Measurements from ENCODE around the gene ITGA11.

The ITGA11 gene, protein sequence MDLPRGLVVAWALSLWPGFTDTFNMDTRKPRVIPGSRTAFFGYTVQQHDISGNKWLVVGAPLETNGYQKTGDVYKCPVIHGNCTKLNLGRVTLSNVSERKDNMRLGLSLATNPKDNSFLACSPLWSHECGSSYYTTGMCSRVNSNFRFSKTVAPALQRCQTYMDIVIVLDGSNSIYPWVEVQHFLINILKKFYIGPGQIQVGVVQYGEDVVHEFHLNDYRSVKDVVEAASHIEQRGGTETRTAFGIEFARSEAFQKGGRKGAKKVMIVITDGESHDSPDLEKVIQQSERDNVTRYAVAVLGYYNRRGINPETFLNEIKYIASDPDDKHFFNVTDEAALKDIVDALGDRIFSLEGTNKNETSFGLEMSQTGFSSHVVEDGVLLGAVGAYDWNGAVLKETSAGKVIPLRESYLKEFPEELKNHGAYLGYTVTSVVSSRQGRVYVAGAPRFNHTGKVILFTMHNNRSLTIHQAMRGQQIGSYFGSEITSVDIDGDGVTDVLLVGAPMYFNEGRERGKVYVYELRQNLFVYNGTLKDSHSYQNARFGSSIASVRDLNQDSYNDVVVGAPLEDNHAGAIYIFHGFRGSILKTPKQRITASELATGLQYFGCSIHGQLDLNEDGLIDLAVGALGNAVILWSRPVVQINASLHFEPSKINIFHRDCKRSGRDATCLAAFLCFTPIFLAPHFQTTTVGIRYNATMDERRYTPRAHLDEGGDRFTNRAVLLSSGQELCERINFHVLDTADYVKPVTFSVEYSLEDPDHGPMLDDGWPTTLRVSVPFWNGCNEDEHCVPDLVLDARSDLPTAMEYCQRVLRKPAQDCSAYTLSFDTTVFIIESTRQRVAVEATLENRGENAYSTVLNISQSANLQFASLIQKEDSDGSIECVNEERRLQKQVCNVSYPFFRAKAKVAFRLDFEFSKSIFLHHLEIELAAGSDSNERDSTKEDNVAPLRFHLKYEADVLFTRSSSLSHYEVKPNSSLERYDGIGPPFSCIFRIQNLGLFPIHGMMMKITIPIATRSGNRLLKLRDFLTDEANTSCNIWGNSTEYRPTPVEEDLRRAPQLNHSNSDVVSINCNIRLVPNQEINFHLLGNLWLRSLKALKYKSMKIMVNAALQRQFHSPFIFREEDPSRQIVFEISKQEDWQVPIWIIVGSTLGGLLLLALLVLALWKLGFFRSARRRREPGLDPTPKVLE

DNA sequence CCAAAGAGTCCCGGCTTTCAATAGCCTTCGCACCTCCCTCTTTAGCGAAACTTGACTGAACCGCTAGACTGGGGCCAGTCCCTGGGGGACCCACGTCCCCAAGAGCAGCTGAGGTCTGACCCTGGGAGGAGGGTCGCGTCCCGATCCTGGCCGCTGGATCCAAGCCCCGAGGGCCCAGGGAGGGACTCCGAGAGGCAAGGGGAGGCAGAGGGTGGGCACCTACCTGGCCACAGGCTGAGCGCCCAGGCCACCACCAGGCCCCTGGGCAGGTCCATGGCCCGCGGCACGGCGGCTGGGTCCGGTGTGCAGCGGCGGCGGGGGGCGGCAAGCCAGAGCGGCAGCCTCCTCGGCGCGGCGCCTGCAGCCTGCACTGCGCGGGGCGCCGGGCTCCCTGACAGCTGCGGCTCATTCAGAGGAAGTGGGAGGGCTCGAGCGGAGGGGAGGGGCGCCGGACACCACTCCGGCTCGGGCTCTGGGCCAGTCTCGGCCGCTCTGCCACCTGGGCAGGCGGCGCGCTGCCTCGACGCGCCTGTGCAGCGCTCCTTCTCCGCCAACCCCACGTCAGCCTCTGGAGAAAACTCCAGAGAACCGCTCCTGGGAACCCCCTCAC is at the start of gene ITGA11:
Gene ITGA11 (minus strand): TSS at position 372 of the 610 bp plus-strand sequence. CDS start 97 bp downstream, at position 275.
- DNase-seq (ENCODE audit: low read depth in 2 of 2), result no peak

DNA sequence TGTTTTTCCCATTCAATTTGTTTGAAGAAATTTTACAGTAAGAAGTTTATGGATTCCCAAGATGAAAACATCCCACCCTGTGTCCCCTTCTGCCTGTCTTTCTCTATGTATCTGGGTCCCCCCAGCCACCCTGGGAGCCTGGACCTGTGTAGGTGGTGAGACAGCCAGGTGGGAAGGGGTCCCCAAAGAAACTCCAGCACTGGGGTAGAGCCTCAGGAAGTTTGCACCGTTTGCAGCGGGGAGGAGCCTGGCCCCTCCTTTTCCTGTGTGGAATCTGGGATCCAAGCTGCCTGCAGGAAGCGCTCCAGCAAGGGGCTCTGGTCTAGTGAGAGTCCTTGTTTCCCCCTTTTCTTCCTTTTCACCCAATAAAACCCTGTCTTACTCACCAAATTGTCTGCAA is 49.4 kb upstream of the ITGA11 start:
- DNase-seq (ENCODE audit: low read depth in 2 of 2), result no peak

DNA sequence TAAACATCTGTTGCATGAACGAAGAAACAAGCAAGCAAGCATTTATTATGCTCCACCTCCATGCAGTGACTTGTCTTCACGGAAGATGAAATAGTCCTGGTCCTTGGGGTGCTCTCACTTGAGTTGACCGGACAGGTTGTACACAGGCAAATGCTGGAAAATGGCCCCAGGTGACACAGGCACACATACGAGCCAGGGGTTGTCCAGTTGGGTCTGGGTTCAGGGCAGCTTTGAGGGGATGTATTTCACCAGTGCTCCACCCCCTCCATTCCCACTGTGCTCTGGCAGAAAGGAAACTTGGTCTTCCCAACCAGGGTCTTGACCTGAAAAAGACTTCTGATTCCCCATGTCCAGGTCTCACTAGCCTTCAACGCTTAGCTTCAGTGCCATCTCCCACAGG is 48.3 kb upstream of the ITGA11 start:
- no peak for DNase-seq (ENCODE audit: low read depth in 2 of 2)

DNA sequence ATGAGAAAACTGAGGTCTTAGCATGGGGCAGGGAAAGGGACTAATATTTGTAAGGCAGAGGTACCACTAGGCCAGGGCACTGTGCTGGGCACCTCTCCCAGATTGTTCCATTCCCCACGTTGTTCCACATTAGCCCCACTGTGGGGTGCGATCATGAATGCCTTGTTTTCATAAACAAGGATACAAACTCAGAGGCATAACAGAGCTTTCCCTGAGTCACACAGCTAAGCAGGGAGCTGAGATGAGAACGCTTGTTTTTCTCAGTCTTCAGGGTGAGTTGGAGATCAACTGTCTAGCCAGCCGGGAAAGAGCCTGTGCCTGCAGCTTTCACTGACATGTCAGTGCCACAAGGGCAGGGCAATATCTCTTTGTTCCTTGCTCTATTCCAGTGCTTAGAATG is 47.9 kb upstream of the ITGA11 start:
- DNase-seq (ENCODE audit: low read depth in 2 of 2), result no peak

DNA sequence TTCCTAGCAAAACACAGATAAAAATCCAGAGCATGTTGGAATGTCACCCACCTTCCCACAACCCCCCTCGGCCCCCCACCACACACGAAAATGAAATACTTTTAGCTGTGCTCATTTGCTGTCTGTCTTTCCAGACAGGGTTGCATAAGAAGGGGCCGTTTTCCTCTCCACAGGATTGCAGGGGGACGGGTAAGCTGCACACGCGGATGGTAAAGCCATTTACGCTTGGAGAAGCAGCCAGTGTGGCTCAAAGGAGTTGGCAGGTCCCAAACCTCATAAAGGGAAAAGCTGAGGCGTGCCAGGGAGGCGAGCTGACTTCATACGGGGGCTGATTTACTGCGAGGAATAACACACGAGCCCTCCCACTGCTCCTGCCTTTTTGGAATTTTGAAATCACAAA is 47.4 kb upstream of the ITGA11 start:
- no peak for DNase-seq (ENCODE audit: low read depth in 2 of 2)

DNA sequence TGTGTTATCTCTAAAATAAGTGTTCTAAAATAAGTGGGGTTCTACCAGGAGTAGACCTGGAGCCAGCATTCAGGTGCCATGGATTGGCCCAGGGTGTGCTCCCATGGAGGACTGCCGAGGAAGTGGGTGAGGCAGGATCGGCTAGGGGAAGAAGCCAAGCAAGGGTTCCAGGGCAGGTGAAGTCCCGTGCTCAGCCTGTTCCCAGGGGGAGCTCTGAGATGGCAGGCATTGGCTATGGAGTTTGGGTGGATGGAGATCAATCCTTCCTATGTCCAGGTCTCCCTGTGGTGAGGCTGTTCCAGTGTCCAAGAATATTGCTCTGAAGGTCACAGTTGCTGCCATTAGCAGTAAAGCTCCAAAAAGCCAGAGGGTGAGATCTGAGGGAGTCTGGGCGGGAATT is 46.9 kb upstream of the ITGA11 start:
- DNase-seq (ENCODE audit: low read depth in 2 of 2), result no peak

DNA sequence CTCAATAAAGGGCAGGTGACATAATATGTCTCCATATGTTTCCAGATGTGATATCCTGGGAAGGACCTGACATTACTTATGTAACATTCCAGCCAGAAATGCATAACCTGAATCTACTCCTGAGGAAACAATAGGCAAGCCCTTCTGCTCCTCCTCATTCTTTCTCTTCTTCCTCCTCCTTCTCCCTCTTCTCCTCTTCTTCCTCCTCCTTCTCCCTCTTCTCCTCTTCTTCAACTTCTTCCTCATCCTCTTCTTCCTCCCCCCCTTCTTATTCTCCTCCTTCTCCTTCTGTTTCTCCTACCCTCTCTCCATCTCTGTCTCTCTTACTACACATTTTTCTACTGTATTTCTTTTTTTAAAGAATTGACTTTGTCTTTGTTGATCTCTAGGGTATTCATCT is 43.5 kb upstream of the ITGA11 start:
- no peak for DNase-seq (ENCODE audit: low read depth in 2 of 2)

DNA sequence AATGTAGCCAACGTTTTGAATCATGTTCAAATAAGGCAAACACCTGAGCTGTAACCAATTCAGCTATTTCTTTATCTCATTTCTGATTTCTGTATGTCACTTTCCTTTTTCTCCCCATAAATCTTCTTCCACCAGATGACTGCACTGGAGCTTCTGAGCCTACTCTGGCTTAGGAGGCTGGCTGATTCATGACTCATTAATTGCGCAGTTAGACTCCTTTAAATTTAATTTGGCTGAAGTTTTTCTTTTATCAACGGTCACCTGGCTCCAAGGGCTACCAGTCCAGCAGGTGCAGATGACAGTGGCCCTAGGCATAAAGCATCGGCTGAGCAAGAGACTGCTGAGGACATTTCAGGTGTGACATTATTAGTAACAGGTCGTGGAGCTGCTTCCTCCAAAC is 39.6 kb upstream of the ITGA11 start:
- no peak for DNase-seq (ENCODE audit: low read depth in 2 of 2)

DNA sequence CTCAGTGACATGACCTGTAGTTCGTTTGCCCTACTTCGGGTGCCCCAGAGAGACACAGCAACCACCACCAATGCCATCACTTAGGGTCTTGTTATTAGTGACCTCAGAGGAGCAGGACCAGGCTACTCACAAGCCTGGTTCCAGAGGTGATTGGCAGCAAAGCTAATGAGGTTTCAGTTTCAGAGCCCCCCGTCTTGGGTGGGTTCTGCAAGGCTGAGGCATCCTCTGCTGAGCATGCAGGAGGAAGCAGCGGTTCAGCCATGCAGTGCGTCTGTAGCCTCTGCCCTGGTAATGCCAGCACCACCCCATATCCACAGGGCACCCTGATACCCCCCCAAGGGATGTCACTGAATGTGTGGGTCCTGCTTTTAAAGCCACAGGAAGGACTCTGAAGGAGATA is 39.0 kb upstream of the ITGA11 start:
- DNase-seq (ENCODE audit: low read depth in 2 of 2), result no peak

DNA sequence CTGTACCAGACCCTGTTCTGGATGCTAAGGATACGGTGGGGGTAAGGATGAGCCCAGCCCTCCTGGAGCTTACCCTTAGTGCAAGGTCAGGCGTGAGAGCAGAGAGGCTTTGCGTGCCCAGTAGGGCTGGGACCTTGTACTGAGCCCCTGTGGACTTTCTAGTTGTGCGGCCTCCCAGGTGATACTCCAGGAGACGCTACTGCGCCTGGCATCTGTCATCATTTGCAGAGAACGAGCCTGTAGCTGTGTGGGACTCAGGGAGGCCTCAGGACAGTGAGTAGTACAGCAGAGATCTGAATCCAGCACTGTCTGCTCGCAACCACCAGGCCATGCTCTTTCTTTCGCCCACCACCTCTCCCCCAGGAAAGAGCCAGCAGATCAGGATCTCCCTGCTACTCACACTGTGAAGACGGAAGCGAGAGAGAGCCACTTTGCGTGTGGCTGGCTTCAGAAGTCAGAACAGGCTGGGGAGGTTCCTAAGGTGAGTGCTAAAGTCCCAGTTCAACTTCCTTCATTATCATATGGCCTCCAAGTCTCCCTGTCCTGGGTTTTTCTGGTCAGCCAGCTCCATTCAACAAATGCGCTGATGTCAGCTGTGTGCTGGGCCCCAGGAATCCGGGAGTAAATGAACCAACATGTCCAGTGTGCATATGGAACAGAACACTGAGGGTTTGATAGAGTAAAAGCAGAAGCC is 38.2 kb upstream of the ITGA11 start:
- no peak for DNase-seq (ENCODE audit: low read depth in 2 of 2)

DNA sequence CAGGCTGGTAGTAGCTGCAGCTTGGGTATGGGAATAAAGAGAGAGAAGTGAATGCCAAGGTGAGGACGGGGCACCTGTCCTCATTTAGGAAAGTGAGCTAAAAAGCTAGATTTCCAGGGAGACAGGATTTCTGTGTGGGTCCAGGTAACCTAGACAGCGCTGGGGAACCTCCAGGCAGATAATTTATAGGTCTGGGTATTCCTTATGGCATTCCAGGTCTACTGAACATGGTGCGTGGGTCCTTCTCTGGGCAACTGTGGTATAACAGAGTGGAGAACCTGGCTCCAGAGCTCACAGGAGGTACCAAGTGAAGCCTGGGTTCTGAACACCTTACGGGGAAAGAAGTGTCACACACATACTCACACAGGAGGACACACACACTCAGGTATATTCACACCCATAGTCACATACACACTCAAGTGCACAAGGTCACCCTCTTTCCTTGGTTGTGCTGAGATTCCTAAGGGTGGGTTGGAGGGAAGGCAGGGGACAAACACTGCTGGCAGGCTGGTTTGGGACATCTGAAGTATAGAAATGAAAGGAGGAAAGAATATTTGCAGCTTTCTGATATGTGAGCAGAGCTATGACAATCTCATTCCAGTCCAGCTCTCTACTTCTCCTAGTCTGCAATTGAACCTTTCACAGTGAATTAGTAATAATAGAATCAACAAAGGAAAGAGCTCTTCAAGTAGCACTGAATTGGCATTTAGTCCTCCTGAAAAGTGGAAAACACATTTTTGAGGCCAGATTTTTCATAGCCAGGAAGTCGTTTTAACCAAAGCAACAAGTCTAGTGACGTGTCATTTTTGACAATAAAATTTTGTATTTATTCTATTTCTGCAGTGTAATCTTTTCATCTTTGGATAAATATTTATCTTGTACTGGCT is 37.4 kb upstream of the ITGA11 start:
- DNase-seq (ENCODE audit: low read depth in 2 of 2), result no peak

DNA sequence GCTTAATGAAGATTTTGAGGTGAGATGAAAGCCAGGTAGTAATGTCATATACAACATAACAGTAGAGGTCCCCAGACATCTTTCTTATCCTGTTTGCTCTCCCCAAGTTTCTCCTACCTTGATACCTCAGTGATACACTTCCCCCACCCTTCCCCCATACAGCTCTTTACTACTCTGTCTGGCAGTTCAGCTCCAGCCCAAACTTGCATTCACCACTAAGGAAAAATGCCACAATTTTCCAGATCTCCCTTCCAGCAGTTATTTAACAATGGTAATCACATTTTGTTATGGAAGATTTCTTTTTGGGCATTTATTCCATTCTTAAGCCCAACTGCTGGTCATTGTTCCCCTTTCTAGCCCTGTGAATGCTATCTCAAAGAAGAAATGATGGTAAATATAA is 34.9 kb upstream of the ITGA11 start:
- DNase-seq (ENCODE audit: low read depth in 2 of 2), result no peak

DNA sequence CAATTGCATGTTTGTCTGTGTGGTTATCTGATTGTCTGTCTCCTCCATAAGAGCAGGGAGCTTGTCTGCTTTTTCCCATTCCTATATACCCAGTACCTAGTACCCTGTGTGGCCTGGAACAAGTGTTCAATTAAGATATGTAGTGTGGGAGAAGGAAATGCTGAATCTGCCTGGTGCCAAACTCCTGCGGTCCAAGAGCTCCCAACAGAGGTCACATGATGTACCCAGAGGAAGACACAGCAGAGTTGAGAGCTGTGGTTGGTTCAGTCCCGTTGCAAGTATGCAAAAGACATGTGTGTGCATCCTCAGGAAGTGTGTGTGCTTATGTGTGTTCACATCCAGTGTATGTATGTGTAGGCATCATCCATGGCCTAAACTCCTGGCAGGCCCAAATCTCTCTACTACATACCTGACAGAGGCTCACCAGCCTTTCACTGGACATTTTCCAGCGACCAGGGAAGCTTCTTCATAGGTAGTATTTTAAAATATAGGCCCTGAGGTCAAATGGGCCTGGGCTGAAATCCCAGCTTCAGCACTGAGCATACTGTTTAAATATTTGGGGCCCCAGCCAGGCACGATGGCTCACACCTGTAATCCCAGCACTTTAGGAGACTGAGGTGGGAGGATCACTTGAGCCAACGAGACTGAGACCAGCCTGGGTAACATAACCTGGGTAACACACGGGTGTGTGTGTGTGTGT is 34.0 kb upstream of the ITGA11 start:
- no peak for DNase-seq (ENCODE audit: low read depth in 2 of 2)

DNA sequence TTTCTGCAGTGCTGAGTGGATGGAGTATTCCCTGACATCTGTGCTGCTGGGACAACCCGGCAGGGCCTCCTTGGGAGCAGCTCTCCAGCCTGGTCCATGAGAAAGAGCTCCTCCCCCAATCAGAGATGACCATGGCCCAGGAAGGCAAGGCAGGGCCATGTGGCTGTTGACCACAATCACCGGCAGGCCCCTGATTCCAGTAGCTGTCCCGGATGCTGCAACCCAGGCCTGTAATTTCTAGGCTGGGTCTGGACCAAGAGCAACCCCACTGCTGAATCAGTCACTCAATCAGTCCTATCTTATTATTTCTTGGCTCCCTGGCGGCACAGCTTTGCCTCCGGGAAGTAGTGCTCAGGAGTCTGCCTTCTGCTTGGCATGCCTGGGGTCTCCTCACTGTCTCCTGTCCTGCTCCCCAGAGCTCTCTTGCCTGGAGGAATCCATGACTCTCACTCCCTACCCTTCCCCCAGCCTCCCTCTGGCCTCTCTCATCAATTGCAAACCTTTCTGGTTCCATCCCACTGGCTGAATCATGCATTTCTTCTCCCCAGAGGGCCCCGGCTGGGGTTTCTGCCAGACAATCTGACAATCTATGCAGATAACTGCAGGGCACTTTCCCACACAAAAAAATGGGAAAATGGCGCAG is 32.6 kb upstream of the ITGA11 start:
- DNase-seq (ENCODE audit: low read depth in 2 of 2), result no peak

DNA sequence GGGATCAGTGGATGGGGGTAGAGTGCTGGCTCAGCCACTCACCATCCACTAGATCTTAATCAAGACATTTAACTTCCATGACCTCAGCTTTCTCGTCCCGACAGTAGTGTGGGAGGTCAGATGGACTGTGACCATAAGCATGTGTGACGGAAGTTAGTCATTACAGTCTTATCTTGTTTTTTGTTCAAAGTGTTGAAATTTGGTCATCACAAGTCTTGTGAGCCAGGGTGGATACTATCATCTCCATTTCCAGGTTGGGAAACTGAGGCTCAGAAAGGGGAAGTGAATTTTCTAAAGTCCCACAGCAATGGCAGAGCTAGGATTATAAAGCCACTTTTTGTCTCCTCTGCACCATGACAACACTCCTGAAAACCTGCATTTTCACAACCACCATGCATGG is 32.0 kb upstream of the ITGA11 start:
- DNase-seq (ENCODE audit: low read depth in 2 of 2), result no peak

DNA sequence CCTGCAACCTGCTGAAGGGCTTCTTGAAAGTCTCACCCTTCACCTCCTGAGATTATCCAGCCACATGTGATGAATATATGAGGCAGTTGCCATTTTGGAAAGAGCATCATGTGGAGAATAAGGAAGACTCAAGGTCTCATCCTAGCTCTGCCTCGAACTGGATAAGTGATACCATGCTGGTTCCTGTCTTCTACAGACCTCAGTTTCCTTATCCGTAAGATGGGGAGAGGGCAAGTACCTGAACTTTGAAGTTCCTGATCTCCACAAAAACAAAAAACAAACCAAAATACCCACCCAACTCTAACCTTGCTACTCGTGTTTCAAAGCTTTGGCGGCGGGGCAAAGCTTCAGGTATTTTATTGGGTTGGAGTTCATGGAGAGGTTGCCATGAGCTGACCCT is 31.5 kb upstream of the ITGA11 start:
- DNase-seq (ENCODE audit: low read depth in 2 of 2), result no peak

DNA sequence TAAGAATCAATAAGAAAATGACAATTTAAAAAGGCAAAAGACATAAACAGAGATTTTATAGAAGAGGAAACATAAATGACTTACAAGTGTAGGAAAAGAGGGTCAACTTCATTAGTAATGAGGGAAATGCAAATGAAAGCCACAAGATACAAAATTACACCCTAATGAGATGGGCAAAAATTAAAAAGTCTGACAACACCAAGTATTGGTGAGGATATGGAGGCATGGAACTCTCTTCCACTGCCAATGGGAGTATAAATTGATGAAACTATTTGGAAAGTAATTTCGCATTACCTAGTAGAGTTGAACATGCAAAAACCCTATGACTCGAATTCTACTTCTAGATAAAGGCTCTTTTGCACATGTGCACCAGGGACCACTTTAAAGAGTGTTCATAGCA is 28.2 kb upstream of the ITGA11 start:
- DNase-seq (ENCODE audit: low read depth in 2 of 2), result no peak

DNA sequence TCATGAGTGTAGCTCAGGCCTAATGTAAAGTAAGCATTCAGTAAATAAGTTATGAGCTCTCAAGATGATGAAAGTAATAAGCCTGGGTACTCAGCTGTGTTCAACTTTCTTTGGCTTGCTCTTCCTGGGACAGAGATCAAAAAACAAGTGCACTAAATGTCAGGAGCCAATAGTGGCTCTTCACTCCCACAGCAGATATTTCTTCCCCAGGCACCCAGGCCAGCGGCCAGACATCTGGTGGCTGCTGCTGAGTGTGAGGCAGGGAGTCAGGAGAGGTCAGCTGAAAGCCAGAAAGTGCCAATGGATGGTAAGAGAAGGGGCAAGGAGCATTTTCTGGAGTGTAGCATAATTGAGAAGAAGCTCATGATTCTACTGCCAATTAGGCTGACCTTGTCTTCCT is 18.2 kb upstream of the ITGA11 start:
- no peak for DNase-seq (ENCODE audit: low read depth in 2 of 2)

DNA sequence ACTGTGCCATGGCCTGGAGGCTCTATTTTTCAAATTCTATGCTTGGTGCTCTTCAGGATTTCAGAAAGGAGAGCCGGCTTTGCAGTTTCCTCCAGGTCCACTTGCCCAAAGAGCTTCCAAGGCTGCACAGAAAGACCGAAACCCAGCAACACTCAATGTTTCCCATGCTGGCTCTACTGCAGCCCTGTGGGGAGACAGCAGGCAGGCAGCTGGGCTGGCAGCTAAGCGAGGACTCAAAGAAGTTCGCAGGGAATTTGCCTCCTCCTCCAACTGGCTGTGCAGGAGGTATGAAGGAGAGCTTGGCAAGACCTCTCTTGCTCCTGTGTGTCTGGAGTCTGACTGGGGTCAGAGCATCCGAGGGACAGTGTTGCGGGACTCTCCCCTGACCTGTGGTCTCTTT is 17.4 kb upstream of the ITGA11 start:
- DNase-seq (ENCODE audit: low read depth in 2 of 2), result no peak

All from activated CD8-positive, alpha-beta memory T cell treated with anti-CD3 and anti-CD28 coated beads for 4 hours (primary cell).